GM21737 (cell line): Measurements from ENCODE around the gene GRB14.
"Not testable (repeated sequence)": the region's sequence is repeated elsewhere in the genome, so short reads cannot be mapped to it uniquely, and the experiment has no call there.

Experiments
- ATAC-seq: cut with Tn5 transposase; IDR thresholded peaks from one replicate; pipeline ENCODE4 v1.9.1; 2021; ENCODE audit warnings: mild to moderate bottlenecking, moderate library complexity; ENCODE audit not compliant: unreplicated experiment

The GRB14 gene

GRCh38 chr2:164620873-164621763, at the start of gene GRB14:
GRB14 (minus strand) TSS chr2:164621482; CDS start chr2:164621309, 173 bp downstream.
- no peak for ATAC-seq

GRCh38 chr2:164669291-164669690, 48.0 kb upstream of the GRB14 start:
- ATAC-seq, result no peak

- no peak for ATAC-seq
Observed at GRCh38 chr2:164667566-164667965, 46.3 kb upstream of the GRB14 start.

- no peak for ATAC-seq
Observed at GRCh38 chr2:164664070-164664469, 42.8 kb upstream of the GRB14 start.

- ATAC-seq, result no peak
Observed at GRCh38 chr2:164662868-164663631, 41.8 kb upstream of the GRB14 start.

GRCh38 chr2:164662066-164662465, 40.8 kb upstream of the GRB14 start:
- no peak for ATAC-seq

- no peak for ATAC-seq
Observed at GRCh38 chr2:164661349-164661748, 40.1 kb upstream of the GRB14 start.

GRCh38 chr2:164657129-164657528, 35.8 kb upstream of the GRB14 start:
- no peak for ATAC-seq

GRCh38 chr2:164655750-164656149, 34.5 kb upstream of the GRB14 start:
- no peak for ATAC-seq

- no peak for ATAC-seq
Observed at GRCh38 chr2:164655336-164655735, 34.1 kb upstream of the GRB14 start.

- no peak for ATAC-seq
Observed at GRCh38 chr2:164651361-164651760, 30.1 kb upstream of the GRB14 start.

- ATAC-seq, result no peak
Observed at GRCh38 chr2:164644036-164644700, 22.9 kb upstream of the GRB14 start.

- ATAC-seq, result no peak
Observed at GRCh38 chr2:164642946-164643555, 21.8 kb upstream of the GRB14 start.

GRCh38 chr2:164642268-164642667, 21.0 kb upstream of the GRB14 start:
- no peak for ATAC-seq

GRCh38 chr2:164628319-164628718, 7.0 kb upstream of the GRB14 start:
- ATAC-seq, result not testable (repeated sequence)

- ATAC-seq, result no peak
Observed at GRCh38 chr2:164625378-164625971, 4.2 kb upstream of the GRB14 start.

GRCh38 chr2:164624316-164624715, 3.0 kb upstream of the GRB14 start:
- no peak for ATAC-seq

GRCh38 chr2:164622338-164623106, 1.2 kb upstream of the GRB14 start:
- no peak for ATAC-seq

GRCh38 chr2:164621764-164622105, 453 bp upstream of the GRB14 start:
- no peak for ATAC-seq

- no peak for ATAC-seq
Observed at GRCh38 chr2:164620457-164620856, 825 bp downstream of the GRB14 start.
